Measurements from ENCODE around the gene RAI14. TPM values are rescaled to one million over a fixed set of nuclear protein-coding genes. Genes with fewer than 3 reads are reported as not detected.
"Not testable (repeated sequence)": the region's sequence is repeated elsewhere in the genome, so short reads cannot be mapped to it uniquely, and the experiment has no call there.

RAI14 gene
- total and polyA plus RNA-seq, 11 donors = 1.7 to 34.3 (median 10.7) TPM

DNA sequence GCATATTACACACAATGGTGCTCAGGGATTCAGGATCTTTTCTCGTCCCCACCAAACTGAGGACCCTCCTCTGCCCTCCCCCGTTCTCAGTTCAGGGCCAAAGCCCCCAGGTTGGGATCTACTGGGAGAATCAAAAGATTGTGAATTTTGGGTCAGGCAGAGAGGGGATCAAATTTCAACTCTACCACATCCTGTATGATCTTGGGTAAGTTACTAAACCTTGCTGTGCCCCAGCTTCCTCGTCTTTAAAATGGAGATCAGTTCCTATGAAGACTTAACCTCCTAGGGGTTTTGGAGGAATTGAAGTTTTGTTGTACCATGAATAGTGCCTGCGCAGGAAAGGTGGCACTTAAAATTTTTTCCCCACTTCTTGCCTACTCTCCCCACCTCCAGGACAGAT, 62.4 kb downstream of the RAI14 start:
- Histone ChIP-seq H3K4me1 (peaks cover 0 to 20% (median 7%) of the 10 kb centered on the region in 12 donors), H3K36me3 (no peaks in the 10 kb centered on the region), H3K9me3 (no peaks in the 10 kb centered on the region), H3K27me3 (no peaks in the 10 kb centered on the region), H3K27ac (no peak overlapping the region), H3K4me3 (no peak overlapping the region)
- no peak for ATAC-seq
- TF ChIP-seq POLR2A (IDR thresholded peaks at IDR 0.05) = no peak
- TF ChIP-seq, protein P1, sequence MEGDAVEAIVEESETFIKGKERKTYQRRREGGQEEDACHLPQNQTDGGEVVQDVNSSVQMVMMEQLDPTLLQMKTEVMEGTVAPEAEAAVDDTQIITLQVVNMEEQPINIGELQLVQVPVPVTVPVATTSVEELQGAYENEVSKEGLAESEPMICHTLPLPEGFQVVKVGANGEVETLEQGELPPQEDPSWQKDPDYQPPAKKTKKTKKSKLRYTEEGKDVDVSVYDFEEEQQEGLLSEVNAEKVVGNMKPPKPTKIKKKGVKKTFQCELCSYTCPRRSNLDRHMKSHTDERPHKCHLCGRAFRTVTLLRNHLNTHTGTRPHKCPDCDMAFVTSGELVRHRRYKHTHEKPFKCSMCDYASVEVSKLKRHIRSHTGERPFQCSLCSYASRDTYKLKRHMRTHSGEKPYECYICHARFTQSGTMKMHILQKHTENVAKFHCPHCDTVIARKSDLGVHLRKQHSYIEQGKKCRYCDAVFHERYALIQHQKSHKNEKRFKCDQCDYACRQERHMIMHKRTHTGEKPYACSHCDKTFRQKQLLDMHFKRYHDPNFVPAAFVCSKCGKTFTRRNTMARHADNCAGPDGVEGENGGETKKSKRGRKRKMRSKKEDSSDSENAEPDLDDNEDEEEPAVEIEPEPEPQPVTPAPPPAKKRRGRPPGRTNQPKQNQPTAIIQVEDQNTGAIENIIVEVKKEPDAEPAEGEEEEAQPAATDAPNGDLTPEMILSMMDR (IDR thresholded peaks at IDR 0.05) = no peak
- WGBS, 4 donors = 90 to 95% (median 94%) methylated on average over 4 of the region's 4 CpGs
- DNase-seq = no peak
- intact Hi-C loops (cut with DNase I) = loop anchor here in 2 of 10 donors (1.0 to 5.0 kb wide), 2 partner anchors 43 to 61 kb away; partner anchors contain the start of gene RAI14 (in 1 of the 2)

DNA sequence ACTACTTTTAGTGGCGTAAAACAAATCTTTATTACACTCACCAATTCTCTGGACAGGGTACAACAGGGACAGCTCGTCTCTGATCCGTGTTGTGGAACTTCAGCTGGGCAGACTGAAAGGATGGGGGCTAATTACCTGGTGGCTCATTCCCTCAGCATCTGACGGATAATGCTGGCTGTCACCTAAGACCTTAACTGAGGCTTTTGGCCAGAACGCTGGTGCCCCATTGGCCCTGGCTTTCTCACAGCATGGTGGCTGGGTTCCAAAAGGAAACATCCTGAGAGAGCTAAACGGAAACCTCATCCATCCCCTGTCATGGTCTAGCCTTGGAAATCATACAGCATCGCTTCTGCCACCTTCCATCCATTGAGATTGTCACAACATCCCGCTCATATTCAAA, 62.9 kb downstream of the RAI14 start:
- DNase-seq (no peak), ATAC-seq (no peak)
- Histone ChIP-seq H3K4me3 (no peak overlapping the region), H3K27me3 (no peaks in the 10 kb centered on the region), H3K36me3 (no peaks in the 10 kb centered on the region), H3K27ac (no peak overlapping the region), H3K9me3 (no peaks in the 10 kb centered on the region), H3K4me1 (peaks cover 0 to 20% (median 7%) of the 10 kb centered on the region in 12 donors)
- no peak for TF ChIP-seq POLR2A (IDR thresholded peaks at IDR 0.05)
- TF ChIP-seq, protein P1 (IDR thresholded peaks at IDR 0.05) = no peak
- intact Hi-C loops (cut with DNase I) = loop anchor here in 1 of 10 donors (5.0 kb wide), 1 partner anchor 62 kb away; the partner anchor contains the start of gene RAI14
- WGBS, 4 donors = 87 to 90% (median 89%) methylated on average over 8 of the region's 8 CpGs

GRCh38 chr5:34721327-34721726, 65.2 kb downstream of the RAI14 start:
- no peaks in the 10 kb centered on the region for H3K27me3 ChIP-seq
- no peak for ATAC-seq

GRCh38 chr5:34722183-34722582, 66.1 kb downstream of the RAI14 start:
- TF ChIP-seq POLR2A (IDR thresholded peaks at IDR 0.05) = no peak
- 85 to 92% (median 91%) methylated on average over 2 of the region's 2 CpGs for WGBS, 4 donors
- DNase-seq (no peak), ATAC-seq (no peak)
- no peaks in the 10 kb centered on the region for H3K27me3 ChIP-seq
- no peak overlapping the region for H3K4me3 ChIP-seq
- no peaks in the 10 kb centered on the region for H3K36me3 ChIP-seq
- no peaks in the 10 kb centered on the region for H3K9me3 ChIP-seq
- peaks cover 0 to 11% (median 2%) of the 10 kb centered on the region in 12 donors for H3K4me1 ChIP-seq
- no peak overlapping the region for H3K27ac ChIP-seq
- intact Hi-C loops (cut with DNase I) = no loop called here

More at GRCh38 chr5:34721327-34721726, 65.2 kb downstream of the RAI14 start:
- H3K4me1 ChIP-seq = peaks cover 0 to 13% (median 4%) of the 10 kb centered on the region in 12 donors
- TF ChIP-seq, protein P1 (IDR thresholded peaks at IDR 0.05) = no peak
- no peak for TF ChIP-seq POLR2A (IDR thresholded peaks at IDR 0.05)
- 83 to 92% (median 89%) methylated on average over 3 of the region's 3 CpGs for WGBS, 4 donors
- no peaks in the 10 kb centered on the region for H3K36me3 ChIP-seq
- DNase-seq = no peak
- H3K4me3 ChIP-seq = no peak overlapping the region
- no peak overlapping the region for H3K27ac ChIP-seq
- H3K9me3 ChIP-seq = no peaks in the 10 kb centered on the region
- intact Hi-C loops (cut with DNase I) = no loop called here

DNA sequence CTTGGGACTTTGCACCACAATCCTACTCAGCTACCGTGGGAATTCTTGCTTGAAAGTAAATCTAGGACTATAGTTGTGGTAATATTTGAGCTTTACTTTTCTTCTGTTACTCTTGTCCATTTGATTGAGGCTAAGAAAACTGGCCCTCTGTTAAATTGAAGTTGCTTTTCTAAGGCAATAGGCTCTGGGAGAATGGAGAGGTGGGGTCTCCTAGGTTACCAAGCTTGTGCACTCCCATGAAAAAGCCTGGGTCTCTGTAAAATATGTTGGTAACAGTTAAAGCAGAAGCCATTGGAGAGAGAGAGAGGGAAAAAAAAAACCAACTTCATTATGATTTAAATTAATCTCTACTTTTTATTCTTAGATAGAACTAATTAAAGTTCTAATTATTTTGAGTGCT, 68.6 kb downstream of the RAI14 start:
- Histone ChIP-seq H3K36me3 (no peaks in the 10 kb centered on the region), H3K27me3 (no peaks in the 10 kb centered on the region), H3K27ac (no peak overlapping the region), H3K4me3 (no peak overlapping the region), H3K9me3 (no peaks in the 10 kb centered on the region), H3K4me1 (no peaks in the 10 kb centered on the region)
- no peak for ATAC-seq
- intact Hi-C loops (cut with DNase I) = no loop called here
- DNase-seq = no peak
- no peak for TF ChIP-seq POLR2A (IDR thresholded peaks at IDR 0.05)
- TF ChIP-seq, protein P1 (IDR thresholded peaks at IDR 0.05) = no peak
- 77 to 91% (median 87%) methylated on average over 1 of the region's 1 CpG for WGBS, 4 donors

DNA sequence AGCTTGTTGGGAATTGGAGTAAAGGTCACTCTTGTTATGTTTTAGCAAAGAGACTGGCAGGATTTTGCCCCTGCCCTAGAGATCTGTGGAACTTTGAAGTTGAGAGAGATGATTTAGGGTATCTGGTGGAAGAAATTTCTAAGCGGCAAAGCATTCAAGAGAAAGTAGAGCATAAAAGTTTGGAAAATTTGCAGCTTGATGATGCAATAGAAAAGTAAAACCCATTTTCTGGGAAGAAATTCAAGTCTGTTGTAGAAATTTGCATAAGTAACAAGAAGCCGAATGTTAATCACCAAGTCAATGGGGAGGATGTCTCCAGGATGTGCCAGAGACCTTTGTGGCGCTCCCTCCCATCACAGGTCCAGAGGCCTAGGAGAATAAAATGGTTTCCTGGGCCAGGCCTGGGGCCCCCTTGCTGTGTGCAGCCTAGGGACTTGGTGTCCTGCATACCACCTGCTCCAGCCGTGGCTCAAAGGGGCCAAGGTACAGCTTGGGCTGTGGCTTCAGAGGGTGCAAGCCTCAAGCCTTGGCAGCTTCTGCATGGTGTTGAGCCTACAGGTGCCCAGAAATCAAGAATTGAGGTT, 71.1 kb downstream of the RAI14 start:
- intact Hi-C loops (cut with DNase I); ATAC-seq: not testable (repeated sequence)
- 92 to 98% (median 96%) methylated on average over 4 of the region's 4 CpGs for WGBS, 4 donors

More for the DNA sequence above, 71.1 kb downstream of the RAI14 start:
- not testable (repeated sequence) for H3K4me3 ChIP-seq, H3K27ac ChIP-seq, H3K4me1 ChIP-seq, H3K36me3 ChIP-seq, H3K9me3 ChIP-seq, DNase-seq, H3K27me3 ChIP-seq

Measured in heart left ventricle (tissue), 16 donors.